GM18867 (cell line): Measurements from ENCODE around the gene HMX3.

ENCODE experiments used
- ATAC-seq: cut with Tn5 transposase; IDR thresholded peaks from one replicate; pipeline ENCODE4 v1.9.1; 2021; ENCODE audit warnings: mild to moderate bottlenecking, moderate library complexity; ENCODE audit not compliant: unreplicated experiment

HMX3 gene

DNA sequence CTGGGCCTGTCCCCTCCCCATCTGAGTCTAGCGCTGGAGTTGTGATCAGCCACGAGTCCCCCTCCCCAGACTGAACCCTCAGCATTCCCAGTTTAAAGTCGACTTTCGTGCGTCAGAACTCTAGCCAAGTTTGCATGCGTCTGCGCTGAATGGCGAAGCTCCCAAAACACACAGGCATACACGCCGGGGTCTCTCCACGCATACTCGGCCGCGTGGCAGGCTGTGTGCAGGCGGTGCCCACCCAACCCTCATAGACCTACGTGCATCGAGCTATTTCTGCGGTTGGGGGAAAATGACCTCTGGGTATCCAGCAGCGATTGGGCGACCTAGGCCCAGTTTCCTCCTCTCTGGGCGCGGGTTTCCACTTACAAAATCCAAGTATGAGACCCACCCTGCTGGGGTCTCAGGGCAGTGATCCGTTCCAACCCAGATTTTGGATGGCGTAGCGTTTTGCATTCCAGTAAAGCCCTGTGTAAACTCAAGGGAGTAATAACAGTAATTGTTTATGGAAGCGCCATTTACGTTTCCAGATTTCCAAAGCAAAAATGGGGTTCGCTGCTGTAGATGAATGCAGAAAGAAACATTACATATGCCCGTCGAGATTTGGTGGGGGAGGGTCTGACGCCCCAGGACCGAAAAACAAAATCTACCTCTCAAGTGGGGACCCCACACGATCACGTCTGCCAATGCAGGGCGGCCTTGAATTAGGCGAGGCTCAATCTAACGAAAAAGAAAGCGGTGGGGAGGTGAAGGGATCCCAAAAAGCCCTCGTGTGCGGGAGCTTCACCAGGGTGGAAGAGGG lies 2.0 kb upstream of the HMX3 start:
- ATAC-seq = no peak

DNA sequence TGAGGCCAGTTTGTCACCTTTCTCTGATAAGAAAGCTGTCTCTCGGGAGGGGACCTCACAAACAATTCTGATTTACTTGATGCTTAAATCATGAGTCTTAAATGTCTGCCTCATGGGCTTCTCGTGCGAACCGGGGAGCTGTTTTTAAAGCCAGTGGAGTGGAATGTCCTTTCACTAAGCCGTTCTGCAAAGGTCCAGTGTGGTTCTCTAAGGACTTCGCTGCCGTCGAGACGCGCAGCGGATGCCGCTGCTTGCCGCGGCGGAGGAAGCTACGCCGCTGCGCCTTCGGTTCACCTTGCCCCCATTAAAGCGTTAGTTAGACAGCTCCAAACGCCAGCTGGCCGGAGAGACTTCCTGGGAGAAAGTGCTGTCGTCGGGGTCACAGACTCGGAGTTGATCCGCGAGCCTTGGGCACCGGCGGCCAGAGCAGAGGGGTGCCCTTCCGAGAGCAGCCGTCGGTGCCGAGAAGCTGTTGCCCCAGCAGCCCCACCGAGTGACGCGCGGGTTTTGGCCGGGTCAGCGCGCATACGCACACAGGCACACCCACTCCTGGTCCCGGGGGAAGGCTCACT lies 1.3 kb upstream of the HMX3 start:
- ATAC-seq = no peak

DNA sequence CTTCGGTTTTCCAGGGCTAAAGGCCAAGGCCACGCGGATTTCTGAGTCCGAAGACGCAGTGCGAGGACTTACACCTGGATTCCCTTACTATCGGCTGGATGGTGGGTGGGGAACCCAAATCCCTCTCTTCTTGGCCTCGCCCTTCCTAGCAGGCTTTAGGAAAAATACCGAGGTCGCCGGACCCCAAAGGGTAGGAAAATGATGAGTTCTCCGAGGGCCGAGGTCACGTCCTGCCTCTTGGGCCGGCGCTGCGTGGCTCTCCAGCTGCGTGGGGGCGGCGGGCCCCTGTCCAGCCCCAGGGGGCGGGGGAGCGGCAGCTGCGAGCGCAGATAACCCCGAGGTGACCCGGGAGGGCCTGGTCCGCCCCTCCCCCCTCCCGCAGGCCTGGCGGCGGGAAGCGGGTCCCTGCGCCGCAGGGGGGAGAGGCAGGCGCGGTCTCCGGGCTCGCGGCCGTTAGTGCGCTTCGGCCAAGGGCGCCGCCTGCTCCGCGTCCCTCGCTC lies 805 bp upstream of the HMX3 start:
- ATAC-seq = no peak

DNA sequence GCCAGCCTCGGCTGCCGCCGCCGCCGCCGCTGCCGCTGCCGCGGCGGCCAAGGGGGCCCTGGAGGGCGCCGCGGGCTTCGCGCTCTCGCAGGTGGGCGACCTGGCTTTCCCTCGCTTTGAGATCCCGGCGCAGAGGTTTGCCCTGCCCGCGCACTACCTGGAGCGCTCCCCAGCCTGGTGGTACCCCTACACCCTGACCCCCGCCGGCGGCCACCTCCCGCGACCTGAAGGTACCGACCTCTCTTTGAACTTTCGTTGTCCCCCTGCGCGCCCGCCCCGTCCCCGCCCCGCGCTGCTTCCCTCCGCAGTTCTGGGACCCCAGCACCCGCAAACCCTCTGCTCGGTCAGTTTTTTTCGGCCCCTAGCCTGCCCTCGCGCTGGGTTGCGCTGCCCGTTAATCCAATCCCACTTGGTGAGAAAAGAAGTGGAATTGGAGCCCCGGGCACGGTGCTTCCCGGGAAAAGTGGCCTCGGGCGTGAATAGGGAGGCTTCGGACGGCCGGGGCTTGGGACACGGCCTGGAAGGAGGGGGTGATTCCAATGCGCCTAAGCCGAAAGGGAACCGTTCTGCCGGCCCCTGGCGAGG lies 543 bp downstream of the HMX3 start:
- no peak for ATAC-seq

DNA sequence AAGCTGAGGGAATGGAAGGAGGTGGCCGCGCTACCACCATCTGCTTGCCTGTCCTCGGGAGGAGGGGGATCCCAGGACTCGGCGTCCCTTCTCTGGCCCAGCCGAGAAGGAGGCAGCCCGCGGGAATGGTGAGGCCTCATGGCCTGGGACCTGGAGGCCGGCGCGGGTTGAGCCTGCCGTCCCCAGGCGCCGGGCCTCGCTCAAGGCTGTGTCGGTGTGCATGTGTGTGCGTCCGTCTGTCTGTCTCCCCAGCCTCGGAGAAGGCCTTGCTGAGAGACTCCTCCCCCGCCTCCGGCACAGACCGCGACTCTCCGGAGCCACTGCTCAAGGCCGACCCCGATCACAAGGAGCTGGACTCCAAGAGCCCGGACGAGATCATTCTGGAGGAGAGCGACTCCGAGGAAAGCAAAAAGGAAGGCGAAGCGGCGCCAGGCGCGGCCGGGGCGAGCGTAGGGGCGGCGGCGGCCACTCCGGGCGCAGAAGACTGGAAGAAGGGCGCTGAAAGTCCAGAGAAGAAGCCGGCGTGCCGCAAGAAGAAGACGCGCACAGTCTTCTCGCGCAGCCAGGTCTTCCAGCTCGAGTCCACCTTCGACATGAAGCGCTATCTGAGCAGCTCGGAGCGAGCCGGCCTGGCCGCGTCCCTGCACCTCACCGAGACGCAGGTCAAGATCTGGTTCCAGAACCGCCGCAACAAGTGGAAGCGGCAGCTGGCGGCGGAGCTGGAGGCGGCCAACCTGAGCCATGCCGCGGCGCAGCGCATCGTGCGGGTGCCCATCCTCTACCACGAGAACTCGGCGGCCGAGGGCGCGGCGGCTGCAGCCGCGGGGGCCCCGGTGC lies 1.3 kb downstream of the HMX3 start:
- ATAC-seq = no peak

DNA sequence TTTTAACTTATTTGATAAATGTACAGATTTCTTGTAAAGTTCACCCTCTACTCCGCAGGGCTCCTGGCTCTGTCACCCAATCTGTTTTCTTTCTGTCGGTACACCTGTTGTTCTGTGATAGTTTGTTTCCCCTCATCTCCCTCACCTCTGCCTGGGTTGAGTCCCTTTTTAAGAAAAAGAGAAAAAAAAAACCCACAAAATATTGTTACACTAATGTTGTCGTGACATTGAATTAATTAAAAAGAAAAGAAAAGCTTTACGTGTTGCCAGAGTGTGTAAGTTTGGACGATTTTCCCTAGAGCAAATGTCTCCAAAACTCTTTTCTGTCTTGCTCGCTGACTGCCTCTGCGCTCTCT lies 3.4 kb downstream of the HMX3 start:
- ATAC-seq = no peak

DNA sequence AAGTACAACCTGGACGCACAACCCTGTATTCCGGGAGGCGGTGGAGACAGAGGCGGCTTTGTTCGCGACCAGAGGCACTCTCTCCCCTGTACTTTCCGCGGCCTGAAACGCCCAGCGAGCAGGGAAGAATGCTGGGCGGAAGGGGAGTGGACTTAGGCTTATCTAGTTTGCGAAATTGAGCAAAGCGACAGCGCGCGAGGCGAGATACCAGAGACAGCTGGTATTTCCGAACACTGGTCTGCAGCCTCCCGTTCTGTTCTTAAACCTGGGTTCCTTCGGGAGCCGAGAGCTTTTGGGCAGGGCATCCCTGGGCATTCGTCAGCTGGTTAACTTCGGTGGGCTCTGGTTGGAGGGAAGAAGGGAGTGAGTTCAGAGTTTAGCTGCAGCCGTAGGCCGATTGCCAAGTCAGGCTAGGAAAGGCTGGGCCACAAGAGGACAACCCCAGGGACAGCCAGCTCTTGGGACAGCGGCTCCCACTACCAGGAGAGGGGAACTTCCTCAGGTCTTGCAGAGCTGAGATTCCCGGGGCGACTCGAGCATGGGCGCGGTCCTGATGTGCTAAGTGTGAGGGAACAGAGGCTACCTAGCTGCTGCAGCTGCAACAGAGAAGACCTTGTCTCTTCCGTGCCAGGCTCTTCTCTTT lies 3.9 kb downstream of the HMX3 start:
- ATAC-seq = no peak

DNA sequence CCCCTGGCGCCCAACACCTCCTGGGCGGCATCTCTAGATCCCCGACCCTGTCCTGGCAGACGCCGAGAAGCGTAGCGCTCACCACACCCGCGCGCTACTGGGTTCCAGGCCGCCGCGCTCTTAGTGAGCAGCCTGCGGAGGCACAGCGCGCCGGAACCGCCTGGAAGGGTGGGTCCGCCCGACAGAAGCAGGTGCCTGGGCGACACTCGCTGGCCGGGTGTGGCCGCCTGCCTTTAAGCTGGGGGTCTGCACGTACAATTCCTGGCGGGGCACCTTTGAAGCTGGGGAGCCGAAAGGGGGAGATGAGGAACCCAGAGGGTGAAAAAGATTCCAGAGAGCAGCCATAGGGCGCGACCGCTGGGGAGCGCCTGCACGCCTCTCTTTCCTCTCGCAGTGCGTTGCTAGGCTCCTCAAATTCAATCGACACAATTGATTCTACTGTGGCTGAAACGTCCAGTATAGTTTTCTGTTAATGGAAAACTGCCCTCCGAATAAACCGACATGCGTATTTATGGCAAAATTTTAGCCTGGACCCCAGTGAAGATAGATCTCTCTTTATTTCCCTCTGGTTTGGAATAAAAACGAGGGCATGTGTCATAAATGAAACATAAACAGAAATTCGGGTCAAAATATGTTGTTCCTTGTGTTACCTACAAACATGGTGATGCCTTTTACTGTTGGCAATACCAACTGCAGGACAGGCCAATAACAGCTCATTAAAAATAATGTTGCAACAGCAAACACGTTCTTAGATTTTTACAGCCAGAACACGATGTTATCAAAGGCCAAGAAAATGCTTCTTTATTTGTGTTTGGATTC lies 4.6 kb downstream of the HMX3 start:
- ATAC-seq = no peak

DNA sequence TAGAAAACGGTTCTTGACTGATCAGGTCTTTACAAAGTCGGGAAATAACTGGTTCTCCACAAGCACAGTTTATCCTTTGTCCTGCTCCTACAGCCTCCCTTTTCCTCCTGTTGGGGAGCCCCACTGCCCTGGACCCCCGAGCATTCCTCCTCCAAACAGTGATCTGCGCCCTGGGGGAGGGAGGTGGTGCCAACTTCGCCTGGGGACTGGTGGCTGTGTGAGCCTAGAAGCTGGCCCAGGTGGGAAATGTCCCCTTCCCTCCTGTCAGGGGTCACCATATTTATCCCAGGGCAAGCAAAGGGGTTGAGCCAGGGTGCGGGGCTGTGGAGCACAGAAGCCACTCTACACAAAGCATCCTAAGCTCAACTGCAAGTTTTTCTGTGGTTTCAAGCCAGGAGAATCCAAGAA lies 5.2 kb downstream of the HMX3 start:
- no peak for ATAC-seq

DNA sequence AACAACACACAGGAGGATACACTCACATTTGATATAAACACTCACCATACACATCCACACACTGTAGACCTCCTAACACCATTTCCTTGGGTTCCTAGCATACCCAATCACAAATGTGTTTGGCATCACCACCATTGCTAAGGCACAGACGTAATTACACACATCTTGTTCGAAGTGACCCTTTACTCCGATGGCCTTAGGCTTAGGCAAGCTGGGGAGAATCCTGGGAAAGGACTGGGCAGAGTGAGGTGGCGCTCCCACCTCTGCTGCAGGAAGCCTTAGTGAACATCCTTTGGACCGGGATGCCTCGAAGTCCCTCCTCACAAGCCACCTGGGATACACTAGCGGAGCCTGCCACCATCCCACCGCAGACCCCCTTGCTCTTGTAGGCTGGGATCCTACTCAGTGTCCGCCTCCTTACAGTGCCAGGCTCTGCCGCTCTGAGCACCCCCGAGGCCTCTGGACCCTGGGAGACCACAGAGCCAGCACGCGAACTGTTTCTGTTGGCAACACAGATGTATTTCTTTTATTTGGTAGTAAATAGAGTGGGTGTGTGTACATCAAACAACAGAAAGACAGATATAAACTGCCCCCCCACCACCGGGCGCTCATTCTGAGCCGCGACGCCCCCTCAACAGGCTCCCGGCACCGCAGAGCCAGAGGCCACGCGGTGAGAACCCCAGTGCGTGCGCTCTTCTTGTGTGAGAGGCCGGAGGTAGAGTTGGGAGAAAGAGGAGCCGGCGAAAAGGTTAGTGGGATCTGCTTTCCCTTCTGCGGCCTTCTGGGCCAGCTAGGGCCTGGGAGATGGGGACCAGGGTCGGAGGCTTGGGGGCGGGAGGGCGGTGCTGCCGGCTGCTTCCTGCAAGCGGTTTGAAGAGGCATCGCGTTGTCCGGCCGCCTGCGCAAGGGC lies 6.3 kb downstream of the HMX3 start:
- ATAC-seq = no peak

DNA sequence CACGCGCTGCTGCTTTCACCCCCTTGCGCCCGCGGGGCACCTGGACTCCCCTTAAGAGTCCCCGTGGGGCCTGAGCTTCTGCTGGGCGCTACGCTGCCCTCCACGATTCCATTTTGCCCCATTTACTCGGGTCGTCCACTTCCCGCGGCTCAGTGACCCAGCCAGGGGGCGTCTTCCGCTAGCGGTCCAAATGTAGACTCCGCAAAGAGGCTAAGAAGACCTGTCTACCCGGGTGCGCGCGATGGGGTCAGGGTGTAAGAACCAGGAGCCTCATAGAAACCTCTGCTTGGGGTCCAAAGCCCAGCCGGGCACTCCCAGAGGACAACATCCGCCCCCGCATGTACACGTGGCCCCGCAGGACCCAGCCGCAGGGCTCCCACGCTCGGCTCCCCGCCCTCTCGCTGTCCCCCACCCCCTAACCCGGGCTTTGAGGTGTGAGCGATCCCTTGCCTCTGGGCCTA lies 7.0 kb downstream of the HMX3 start:
- ATAC-seq = no peak

DNA sequence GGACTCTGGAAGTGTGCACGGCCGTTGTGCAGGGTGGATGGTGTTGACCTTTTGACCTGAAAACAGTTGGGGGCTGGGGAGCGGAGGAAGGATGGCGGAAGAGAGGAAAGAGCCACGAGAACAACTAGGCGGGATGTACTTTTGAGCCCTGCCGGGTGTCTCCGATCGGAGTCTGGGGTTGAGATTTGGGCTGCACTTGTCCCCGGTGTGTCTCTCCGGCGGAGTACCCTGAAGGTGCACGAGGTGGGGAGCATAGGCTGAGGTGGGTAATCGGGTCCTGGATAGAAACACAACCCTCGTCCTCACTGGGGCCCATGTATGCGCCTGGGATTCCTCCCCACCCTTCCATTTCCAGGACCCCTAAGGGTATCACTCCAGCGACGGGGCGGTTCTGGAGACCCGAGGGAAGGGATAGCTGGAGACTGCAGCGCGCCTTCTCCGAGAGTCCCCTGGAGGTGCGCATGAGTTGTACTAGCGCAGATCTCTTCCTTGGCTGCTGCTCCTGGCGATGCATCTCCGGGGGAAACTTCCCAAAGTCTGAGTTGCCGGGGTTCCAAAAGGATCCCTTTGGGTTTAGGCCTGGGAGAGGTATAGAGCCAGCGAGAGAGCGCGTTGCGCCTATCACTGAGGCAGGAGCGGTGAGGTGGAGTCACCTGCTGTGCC lies 7.5 kb downstream of the HMX3 start:
- ATAC-seq = no peak

DNA sequence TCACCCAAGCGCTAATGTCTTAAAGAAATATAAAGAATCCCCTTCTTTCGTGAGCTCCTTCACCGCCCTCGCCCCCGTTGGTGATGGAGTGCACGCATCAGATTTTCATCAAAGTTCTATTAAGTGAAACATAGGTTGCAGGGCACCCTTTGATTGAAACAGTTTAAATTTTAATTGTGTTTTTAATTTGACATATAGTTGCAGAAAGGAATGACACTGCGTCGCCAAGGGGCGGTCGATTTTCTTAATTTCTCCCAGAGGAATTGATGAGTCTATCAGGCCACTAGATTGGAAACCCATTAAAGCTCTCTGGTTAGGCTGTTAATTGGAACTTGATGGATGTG lies 8.0 kb downstream of the HMX3 start:
- ATAC-seq = no peak

DNA sequence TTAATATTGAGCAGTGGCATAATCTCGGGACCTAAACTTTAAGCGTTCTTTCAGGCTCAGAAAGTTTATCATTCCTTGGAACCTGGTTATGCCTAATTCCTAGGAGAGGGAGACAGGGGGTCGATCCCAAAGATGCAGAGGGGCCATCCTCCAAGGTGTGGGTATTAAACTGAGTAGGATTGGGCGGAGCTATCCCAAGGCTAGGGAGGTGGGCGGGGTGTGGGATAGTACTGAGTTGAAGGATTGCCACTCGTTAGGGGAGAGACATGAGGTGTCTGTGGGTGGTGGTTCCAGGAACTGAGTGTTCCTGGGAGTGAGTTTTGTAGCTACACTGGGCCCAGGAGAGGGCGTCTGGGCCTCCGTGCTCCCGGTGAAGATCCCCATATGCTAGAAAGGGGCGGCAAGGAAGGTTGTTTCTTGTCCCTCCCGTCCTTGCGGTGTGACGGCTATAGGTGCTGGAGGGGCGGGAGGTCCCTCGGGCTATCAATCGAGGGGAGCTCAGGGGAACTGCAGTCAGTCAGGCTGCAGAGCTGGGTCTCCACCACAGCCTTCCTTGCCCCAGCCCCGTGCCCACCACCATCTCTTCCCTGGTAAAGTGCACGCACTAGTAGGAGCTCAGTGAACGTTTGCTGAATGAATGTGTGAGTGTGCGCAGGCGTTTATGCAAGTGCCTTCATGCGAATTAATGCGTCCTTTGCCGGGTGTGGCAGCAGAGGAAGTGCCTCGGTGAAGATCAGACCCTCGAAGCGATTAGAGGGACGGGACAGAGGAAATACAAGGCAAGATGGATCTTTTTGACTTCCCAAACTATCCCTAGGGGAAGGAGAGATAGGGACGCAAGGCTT lies 9.1 kb downstream of the HMX3 start:
- no peak for ATAC-seq

DNA sequence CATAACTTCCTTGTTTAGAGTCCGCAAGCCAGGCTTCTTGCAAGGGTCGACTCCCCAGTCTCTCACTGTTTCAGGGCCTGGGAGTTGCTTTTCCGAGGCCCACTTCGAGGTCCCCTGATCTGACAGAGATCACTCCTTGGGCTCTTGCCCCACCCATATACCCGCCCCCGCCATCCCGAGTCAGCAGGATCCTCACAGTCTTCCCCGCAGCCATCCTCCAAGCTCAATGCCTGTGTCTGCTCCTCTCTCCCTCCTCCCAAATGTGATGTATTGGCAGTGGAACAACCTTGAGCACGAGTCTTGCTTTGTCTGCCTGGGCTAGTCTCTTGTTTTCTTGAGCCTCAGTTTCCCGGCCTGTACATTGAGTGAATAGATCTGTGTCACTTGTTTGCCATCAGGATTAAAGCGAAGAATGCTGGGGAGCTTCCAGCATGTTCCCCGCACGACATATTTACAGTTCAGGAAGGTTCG lies 9.8 kb downstream of the HMX3 start:
- no peak for ATAC-seq

DNA sequence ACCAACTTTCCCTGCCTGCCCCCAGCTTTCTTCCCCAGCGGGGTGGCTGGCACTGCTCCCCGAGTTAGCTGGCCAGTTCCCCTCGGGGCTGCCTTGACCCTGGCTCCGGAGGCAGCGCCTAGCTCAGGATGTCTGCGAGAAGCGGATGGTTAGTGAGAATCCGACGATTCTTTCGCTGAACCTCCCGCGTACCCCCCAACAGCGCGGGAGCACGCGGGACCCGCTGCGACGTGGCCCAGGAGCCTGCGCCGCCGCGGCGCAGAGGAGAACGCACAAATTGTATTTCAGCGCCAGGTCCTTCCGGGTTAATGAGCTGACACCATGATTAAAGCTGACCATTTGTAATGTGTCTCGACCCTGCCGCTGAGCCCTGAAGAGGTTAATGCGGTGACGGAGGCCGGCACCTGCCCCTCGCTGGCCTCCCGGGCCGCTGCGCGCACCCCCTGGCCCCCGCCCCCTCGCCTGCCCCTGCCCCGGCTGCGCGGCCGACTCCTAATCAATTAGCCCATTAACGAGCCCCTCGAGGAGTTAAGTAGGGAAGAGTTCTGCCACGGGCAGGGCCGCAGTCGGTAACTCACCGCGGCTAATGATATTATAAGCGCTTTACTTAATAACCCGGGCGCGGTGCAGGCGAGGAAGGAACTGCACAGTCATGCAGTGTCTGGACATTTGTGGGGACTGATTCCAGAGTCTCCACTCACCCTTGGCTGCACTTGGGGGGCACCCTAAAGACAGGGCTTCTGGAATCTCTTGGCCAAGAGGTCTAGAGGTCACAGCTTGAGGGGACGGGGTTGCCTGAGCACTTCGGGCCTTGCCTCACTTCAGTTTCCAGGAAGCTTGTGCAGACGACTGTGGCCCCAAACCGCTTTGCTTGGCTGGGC lies 10.5 kb downstream of the HMX3 start:
- ATAC-seq = no peak
